ENCODE measurements around the gene LDAF1.
A peak's percentile ranks its signal among the peaks of the same experiment; 100 is the strongest.
"Not testable (repeated sequence)": the region's sequence is repeated elsewhere in the genome, so short reads cannot be mapped to it uniquely, and the experiment has no call there.

LDAF1 gene

GRCh38 chr16:21158208-21159110 lies at the start of gene LDAF1:
Gene LDAF1 (plus strand): TSS chr16:21158674. CDS start chr16:21161183, 2,509 bp downstream.
- DNase-seq, result peak; percentile 11 to 78

DNA sequence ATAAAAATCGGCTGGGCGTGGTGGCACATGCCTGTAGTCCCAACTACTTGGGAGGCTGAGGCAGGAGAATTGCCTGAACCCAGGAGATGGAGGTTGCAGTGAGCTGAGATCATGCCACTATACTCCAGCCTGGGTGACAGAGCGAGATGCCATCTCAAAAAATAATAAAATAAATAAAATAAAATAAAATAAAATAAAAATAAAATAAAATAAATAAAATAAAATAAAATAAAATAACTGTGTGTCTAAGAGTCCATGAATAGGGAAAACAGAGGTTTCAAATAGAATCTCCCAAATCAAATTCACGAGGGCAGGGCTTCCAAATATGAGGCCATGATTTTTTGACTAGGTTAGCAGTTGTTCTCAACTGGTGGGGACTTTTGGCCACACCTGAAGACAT lies 42.9 kb upstream of the LDAF1 start:
- not testable (repeated sequence) for DNase-seq

DNA sequence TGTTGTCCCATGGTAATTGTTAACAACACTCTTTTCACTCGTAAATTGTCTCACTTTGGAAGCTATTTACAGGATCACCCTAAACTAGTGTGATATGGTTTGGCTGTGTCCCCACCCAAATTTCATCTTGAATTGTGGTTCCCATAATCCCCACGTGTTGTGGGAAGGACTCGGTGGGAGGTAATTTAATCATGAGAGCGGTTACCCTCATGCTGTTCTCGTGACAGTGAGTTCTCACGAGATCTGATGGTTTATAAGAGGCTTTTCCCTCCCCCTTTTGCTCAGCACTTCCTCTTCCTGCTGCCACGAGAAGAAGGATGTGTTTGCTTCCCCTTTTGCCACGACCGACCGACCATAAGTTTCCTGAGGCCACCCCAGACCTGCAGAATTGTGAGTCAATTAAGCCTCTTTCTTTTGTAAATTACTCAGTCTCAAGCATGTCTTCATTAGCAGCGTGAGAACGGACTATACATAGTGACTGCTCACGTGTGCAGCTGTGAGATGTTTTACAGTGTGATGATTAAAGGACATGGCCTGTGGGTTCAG lies 42.3 kb upstream of the LDAF1 start:
- DNase-seq, result no peak

DNA sequence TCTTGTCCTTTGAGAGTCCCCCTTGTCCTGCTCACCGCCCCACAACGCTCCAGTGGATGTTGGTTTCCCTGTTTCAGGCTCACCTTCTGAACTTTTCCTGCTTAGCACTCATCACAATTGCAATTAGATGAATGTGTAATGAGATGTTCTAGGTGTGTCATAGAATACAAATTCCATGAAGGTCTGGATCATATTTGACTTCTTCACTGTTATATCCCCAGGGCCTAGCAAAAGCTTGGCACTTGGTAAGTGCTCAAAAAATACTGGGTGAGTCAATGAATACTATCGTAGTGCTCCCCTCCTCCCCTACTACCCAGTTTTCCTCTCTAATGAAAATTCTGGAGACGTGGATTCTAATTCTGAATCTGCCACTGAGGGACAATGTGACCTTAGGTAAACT lies 40.9 kb upstream of the LDAF1 start:
- no peak for DNase-seq

DNA sequence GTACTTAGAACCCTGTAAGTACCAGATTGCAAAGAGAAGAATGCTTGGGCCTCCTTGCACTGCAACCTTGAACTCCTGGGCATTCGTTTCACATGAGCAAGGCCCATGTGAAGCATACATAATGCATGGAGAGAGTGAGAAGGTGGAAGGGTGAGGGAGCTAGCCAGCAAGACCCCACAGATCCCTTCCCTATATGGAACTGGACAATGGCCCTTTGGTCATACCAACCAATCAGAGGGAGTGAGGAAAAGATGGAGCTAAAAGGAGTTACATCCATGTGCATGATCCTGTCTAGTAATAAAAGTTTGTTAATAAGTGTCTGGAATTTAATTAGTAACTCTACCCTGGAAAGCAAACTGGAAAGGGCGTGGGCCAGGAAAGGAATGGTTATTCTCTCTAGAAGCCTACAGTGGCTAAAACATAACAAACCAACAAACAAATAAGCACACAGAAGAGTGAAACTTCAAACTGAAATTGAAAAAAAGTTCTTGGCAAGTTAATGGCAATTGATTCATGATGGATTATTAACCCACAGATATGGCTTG lies 37.4 kb upstream of the LDAF1 start:
- DNase-seq, result no peak

- no peak for DNase-seq
Measured at GRCh38 chr16:21125191-21125590, 33.3 kb upstream of the LDAF1 start.

DNA sequence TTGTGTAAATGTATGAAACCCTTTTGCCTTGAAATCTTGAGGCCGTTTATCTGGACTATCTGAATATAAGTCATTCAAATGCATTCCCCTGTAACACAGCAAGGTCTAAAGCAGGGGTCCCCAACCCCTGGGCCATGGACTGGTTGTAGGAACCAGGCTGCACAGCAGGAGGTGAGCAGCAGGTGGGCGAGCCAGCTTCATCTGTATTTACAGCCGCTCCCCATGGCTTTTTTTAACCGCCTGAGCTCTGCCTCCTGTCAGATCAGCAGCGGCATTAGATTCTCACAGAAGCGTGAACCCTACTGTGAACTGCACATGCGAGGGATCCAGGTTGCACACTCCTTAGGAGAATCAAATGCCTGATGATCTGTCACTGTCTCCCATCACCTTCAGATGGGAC lies 32.0 kb upstream of the LDAF1 start:
- DNase-seq, result no peak

DNA sequence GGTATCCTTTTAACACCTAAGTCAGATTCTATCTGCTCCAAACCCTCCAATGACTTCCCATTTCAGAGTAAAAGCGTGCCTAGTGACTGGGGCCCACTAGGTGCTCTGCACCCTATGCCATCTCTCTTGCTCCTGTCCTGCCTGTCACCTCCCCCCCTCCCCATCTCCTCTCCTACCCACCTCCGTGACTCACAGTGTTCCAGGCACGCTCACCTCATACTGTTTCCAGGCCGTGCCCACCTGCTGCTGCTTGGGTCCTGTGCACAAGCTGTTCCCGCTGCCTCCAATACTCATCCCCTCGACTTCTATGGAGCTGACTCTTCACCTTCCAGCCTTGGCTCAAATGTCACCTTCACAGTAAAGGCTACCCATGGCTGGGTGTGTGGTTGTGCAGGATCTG lies 29.5 kb upstream of the LDAF1 start:
- DNase-seq, result no peak

DNA sequence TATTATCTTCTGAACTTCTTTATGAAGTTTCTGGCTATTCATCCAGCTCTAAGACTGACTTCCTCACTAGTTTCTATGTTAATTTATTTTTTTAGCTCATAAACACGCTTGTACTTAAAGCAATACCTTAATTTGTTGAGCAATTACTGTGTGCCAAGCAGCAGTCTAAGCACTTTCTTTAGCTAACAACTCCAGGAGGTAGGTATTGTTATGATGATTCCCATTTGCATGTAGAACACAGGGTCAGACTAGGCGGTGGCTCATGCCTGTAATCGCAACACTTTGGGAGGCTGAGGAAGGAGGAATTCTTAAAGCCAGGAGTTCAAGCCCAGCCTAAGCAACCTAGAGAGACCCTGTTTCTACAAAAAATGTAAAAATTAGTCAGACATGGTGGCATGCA lies 27.7 kb upstream of the LDAF1 start:
- no peak for DNase-seq

- no peak for DNase-seq
Measured at GRCh38 chr16:21134053-21134452, 24.4 kb upstream of the LDAF1 start.

DNA sequence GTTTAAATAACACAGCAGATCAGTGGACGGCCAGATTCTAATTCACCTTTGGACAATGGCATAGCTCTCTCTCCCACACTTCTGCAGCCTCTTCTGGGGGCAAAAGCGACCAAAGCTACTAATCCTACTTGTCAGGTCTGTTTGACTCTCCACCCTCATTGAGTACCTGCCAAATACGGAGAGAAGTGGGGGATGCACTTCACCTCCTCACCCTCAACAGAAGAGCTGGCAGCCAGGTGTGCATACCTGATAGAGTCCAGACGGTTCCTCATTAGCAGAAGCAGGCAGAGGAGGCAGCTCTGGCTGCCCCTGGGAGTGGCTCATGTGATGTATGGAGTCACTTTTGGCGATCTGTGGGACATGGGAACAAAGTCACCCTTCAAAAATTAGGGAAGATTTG lies 12.7 kb upstream of the LDAF1 start:
- no peak for DNase-seq

DNA sequence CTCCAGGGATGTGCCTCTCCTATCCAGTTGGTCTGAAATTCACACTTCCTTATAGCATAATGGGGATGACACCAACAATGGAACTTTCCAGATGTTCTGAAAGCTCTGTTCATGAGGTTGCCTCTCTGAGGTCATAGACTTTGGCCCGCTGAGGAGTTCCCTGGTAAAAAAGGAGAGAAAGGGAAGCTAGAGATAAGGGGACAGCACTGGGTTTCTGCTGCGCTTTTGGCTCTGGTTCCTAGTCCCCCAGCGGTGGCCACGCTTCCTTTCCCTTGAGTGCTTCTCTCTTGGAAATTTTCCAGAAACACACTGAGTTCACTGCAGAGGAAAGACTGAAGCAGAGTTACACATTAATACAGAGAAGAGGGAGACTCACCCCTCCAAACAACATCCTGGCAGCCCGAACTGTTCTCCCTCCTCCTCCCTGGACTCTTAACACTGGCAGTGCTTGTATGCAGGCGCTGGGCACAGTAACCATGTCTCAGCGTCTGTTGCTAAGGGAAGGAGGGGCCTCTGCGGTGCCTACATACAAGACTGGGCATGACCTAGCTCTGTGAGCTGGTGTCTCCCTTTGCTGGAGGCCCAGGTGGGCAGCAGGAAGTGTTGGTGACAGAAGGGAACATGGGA lies 8.0 kb upstream of the LDAF1 start, which contains the start of gene DNAH3:
TSS of gene DNAH3 (minus strand) at position 472 of the 627 bp plus-strand sequence. CDS start 527 bp downstream, outside the sequence.
- DNase-seq, result no peak

GRCh38 chr16:21152160-21153030 lies 6.1 kb upstream of the LDAF1 start:
- DNase-seq, result not testable (repeated sequence)

GRCh38 chr16:21153124-21153729 lies 5.2 kb upstream of the LDAF1 start:
- DNase-seq, result not testable (repeated sequence)

DNA sequence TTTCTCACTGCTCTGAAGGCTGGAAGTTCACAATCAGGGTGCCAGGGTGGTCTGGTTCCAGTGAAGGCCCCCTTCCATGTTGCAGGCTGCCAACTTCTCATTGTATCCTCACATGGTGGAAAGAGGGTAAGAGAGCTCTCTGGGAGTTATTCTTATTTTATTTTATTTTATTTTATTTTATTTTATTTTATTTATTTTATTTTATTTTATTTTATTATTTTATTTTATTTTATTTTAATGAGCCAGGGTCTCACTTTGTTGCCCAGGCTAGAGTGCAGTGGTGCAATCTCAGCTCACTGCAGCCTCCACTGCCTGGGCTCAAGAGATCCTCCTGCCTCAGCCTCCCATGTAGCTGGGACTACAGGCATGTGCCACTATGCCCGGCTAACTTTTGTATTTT lies 2.5 kb upstream of the LDAF1 start:
- not testable (repeated sequence) for DNase-seq

DNA sequence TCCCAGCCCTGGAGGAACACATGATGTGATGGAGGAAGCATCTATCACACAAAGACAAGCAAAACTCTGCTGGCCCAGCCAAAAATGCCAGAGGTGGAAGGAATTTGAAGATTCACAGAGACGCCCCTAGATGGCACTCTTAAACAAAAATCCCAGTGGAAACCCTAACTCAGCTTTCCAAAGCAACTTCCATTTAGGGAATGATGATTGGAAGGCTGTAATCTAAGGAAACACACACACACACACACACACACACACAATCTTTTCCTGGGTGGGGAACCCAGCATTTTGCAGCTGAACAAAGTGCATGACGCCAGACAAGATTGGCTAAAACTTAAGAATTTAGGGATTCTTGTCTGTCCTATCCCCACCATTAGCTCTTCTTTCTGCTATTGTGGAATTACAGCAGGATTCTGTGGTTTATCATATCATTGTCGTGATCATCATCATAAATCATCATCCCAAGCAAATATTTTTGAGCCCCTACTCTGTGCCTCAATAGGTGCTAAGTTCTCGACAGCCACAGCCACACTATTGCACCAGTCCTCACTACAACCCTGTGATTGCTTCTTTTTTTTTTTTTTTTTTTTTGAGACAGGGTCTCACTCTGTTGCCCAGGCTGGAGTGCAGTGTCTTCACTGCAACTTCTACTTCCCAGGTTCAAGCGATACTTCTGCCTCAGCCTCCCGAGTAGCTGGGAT lies 1.6 kb upstream of the LDAF1 start:
- DNase-seq, result peak; percentile 10 to 61

- no peak for DNase-seq
Measured at GRCh38 chr16:21157632-21158031, 842 bp upstream of the LDAF1 start.

DNA sequence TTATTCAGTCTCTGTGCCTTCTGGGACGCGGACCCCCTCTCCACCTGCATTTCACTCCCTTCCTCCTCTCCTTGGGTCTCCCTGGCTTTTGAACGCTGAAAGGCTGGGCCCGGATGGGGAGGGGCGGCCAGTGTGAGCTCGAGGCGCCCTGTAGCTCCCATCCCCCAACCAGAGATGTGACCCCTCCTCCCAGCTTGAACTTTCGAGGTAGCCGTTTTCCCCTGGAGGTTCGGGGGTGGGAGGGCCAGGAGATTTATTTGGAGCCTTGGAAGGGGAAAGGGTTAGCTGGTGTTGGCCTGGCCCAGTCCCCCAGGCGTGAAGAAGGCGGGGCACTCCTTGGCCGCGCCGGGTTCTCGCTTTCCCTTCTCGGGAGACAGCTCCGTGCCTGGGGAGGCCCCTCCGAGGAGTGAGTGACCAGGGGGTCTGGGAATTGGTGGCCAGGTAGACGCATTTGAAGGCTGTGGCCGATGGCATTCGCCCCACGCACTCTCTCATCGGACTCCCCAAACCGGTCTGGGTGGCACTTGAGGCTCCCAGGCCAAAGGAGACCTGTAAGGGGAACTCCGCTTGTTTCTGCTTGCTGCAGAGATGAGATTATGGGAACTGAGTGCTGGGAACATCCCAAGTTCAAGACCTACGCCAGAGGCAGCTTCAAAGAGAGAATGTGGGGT lies 942 bp downstream of the LDAF1 start:
- DNase-seq, result peak in 1 of 2 experiments; percentile 9

GRCh38 chr16:21160276-21160675 lies 1.8 kb downstream of the LDAF1 start:
- no peak for DNase-seq

- no peak for DNase-seq
Measured at GRCh38 chr16:21161211-21161610, 2.7 kb downstream of the LDAF1 start.

DNA sequence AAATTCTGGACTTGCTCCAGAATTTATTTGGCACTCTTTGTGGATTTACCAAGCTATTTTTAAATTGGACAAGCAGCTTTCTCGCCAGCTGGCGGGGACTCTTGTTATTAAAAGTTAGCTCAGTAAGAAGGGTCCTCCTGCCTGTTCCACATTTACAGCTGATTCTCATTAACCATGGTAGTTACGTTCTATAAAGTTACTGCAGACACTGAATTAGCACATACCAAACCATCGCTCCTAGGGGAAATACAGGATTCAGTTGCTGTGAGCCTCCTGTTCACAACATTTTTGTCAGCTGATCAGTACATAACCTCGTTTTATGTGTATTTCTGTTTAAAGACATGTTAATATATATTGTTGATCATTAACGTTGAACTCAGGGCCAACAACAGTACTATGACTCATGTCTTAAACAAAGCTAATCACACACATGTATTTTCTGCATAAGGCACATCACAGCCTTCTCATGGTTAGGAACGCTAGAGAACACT lies 4.2 kb downstream of the LDAF1 start:
- no peak for DNase-seq
